H4 (cell line): ENCODE measurements around the gene NOP9. TPM values are rescaled to one million over a fixed set of nuclear protein-coding genes. Genes with fewer than 3 reads are reported as not detected.
A peak's percentile ranks its signal among the peaks of the same experiment; 100 is the strongest.

Experiments
- DNase-seq: peaks from one replicate; pipeline ENCODE4 v3.0.0-alpha.2; 2015; ENCODE audit warnings: low spot score
- total RNA-seq: library from RNA; depleted of rRNA; stranded (reverse); fragments of >200 nt; shearing (Covaris generic); gene quantifications from 2 replicates; pipeline ENCODE4 v1.2.3, GENCODE V29; 2014

Gene NOP9
- total RNA-seq, 1 experiment from 2014 or later = 5.7 TPM

- no peak for DNase-seq
These were observed 18.7 kb upstream of the NOP9 start for GRCh38 chr14:24280797-24281460.

- no peak for DNase-seq
These were observed 18.0 kb upstream of the NOP9 start for GRCh38 chr14:24281636-24282035.

- no peak for DNase-seq
These were observed 16.9 kb upstream of the NOP9 start for GRCh38 chr14:24282736-24283135.

GRCh38 chr14:24283796-24284460 is 15.7 kb upstream of the NOP9 start:
- DNase-seq = no peak

GRCh38 chr14:24284501-24285035 is 15.1 kb upstream of the NOP9 start:
- no peak for DNase-seq

- DNase-seq = no peak
These were observed 14.3 kb upstream of the NOP9 start for GRCh38 chr14:24285351-24285750.

- no peak for DNase-seq
These were observed 12.7 kb upstream of the NOP9 start for GRCh38 chr14:24286996-24287395.

GRCh38 chr14:24289649-24290280 is 9.9 kb upstream of the NOP9 start:
- DNase-seq = no peak

GRCh38 chr14:24290746-24291145 is 8.9 kb upstream of the NOP9 start:
- no peak for DNase-seq

GRCh38 chr14:24291446-24292117 is 8.1 kb upstream of the NOP9 start:
- no peak for DNase-seq

GRCh38 chr14:24292118-24292807 is 7.4 kb upstream of the NOP9 start:
- DNase-seq = no peak

- no peak for DNase-seq
These were observed 6.1 kb upstream of the NOP9 start for GRCh38 chr14:24293525-24293924.

- peak; percentile 76 for DNase-seq
These were observed 3.1 kb upstream of the NOP9 start for GRCh38 chr14:24296341-24297157.

- DNase-seq = peak; percentile 44
These were observed 2.3 kb upstream of the NOP9 start for GRCh38 chr14:24297190-24297964.

GRCh38 chr14:24298892-24299254 is 777 bp upstream of the NOP9 start:
- peak; percentile 57 for DNase-seq

- no peak for DNase-seq
These were observed 803 bp downstream of the NOP9 start for GRCh38 chr14:24300326-24300980.

- no peak for DNase-seq
These were observed 4.4 kb downstream of the NOP9 start for GRCh38 chr14:24304019-24304387.

GRCh38 chr14:24307156-24307574 is 7.5 kb downstream of the NOP9 start:
- DNase-seq = no peak

GRCh38 chr14:24307575-24308341 is 8.1 kb downstream of the NOP9 start, which contains the start of gene CIDEB:
Gene CIDEB (minus strand): TSS chr14:24307977. CDS start chr14:24307858, 119 bp downstream.
- DNase-seq = peak; percentile 31
